PC-9 (cell line): ENCODE results near the gene HNF1A.

Source experiments
- EZH2 ChIP-seq: fragments of 200-600 bp; sonication (generic); IDR thresholded peaks from 2 replicates; pipeline ENCODE4 v1.8.0; 2017; ENCODE audit warnings: antibody characterized with exemption, low read depth
- TF ChIP-seq, protein P1 (sequence below): fragments of 200-600 bp; sonication (generic); conservative IDR thresholded peaks from 2 replicates; pipeline ENCODE4 v1.6.1; 2017; ENCODE audit warnings: mixed run types, antibody characterized with exemption, mild to moderate bottlenecking, moderate library complexity

DNA sequence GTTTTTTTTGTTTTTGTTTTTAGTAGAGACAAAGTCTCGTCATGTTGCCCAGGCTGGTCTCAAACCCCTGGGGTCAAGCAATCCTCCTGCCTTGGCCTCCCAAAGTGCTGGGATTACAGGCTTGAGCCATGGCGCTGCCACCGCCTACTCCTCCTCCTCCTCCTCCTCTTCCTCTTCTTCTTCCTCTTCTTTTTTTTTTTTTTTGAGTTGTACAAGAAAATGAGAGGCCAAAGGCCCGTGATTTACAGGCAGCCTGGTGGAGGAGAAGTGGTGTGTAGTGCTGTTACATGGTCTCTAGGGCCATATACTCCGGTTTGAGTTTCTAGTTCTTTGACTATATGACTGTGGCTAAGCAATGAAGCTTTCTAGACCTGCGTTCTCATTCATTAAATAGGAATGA lies 44.6 kb upstream of the HNF1A start:
- no peak for TF ChIP-seq EZH2
- TF ChIP-seq, protein P1, sequence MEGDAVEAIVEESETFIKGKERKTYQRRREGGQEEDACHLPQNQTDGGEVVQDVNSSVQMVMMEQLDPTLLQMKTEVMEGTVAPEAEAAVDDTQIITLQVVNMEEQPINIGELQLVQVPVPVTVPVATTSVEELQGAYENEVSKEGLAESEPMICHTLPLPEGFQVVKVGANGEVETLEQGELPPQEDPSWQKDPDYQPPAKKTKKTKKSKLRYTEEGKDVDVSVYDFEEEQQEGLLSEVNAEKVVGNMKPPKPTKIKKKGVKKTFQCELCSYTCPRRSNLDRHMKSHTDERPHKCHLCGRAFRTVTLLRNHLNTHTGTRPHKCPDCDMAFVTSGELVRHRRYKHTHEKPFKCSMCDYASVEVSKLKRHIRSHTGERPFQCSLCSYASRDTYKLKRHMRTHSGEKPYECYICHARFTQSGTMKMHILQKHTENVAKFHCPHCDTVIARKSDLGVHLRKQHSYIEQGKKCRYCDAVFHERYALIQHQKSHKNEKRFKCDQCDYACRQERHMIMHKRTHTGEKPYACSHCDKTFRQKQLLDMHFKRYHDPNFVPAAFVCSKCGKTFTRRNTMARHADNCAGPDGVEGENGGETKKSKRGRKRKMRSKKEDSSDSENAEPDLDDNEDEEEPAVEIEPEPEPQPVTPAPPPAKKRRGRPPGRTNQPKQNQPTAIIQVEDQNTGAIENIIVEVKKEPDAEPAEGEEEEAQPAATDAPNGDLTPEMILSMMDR, result no peak
